ENCODE results near the gene CACNA2D2.

The CACNA2D2 gene

DNA sequence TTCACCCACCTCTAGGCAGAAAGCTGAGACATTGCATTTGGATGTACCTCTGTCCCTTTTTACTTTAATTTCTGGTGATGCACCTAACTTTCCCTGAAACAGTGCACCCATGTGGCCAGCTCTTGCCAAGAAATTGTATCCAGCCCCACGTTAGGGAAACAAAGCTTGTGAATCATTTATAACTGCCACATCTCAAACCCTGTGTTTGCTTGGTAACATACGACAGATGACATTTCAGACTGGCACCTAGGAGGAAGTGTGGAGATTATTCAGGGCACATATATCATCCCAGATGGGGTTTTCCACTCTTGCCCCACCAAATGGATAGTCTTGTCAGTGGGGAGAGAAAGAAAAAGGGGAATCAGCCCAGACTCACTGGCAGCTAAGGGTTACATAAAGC is 150.7 kb downstream of the CACNA2D2 start:
- Histone ChIP-seq H3K36me3 (ENCODE audit: insufficient read depth, low read length) (0 out of 2 replicates have a peak, but pooled peaks cover 2% of the 10 kb centered on the region), H3K4me1 (ENCODE audit: insufficient read depth, low read length) (peaks cover 8% of the 10 kb centered on the region; the same call in 1 of the 2 replicates), H3K9me3 (ENCODE audit: control insufficient read depth, insufficient read depth, low read length) (no peaks in the 10 kb centered on the region), H3K9ac (ENCODE audit: low read depth, low read length) (no peak overlapping the region)

DNA sequence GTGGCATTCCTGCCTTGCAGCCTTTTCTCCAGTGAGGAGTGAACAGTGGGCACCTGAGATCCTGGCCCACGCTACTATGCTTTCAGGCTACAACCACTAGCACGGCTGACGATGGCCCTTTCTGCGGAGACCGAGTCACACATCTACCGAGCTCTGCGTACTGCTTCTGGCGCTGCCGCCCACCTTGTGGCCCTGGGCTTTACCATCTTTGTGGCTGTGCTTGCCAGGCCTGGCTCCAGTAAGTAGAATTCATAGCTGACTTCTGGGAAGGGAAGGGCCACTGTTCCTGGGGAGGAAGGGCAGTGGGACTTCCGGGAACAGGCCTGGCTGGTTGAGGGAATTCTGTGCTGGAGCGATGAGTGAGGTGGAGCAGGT is 152.1 kb downstream of the CACNA2D2 start:
- Histone ChIP-seq H3K9me3 (ENCODE audit: control insufficient read depth, insufficient read depth, low read length) (no peaks in the 10 kb centered on the region), H3K4me1 (ENCODE audit: insufficient read depth, low read length) (no peaks in the 10 kb centered on the region), H3K9ac (ENCODE audit: low read depth, low read length) (peak overlapping the region; percentile 58; the same call in 1 of the 2 replicates), H3K36me3 (ENCODE audit: insufficient read depth, low read length) (no peaks in the 10 kb centered on the region)

DNA sequence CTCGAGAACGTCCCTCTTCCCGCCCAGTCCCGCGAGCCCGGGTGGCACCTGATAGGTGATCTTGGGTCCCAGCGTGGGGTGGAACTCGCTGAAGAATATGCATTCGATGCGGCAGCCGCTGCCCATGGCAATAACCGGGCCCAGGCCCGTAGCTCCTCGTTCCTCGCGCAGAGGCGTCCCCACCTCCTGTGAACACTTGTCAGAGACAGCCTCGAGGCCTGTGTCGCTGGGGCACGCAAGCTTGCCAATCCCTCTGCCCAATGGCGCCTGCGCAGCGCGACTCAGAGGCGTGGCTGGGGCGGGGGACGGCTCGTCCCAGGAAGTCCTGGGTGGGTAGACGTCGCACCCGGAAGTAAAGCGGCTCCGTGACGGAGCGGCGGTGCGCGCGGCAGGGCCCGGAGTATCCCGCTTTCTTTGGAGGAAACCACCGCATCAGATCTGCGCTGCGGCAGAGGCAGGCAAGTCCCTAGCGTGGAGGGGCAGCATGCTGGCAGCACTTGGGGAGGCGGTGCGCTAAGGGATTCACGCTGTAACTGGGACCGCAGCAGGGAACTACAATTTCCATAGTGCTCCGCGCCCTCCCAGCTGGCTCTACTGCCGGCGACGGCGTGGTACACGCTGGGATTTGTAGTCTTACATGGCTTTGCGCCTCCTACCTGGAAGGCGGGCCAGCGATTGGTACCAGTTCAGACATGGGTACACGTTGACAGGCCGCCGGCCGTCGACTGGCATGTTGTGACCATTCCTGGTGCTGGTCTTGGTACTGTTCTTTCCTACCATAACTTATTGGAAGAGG is 152.7 kb downstream of the CACNA2D2 start, which contains the start of the genes CYB561D2 and NPRL2:
Gene CYB561D2, plus strand, starts transcription at position 336 of the 796 bp plus-strand sequence. CDS start 572 bp downstream, outside the sequence.
Gene NPRL2, minus strand, starts transcription at position 249 of the 796 bp plus-strand sequence. Its CDS starts 123 bp downstream, at position 126.
- H3K36me3 ChIP-seq (ENCODE audit: insufficient read depth, low read length), result no peaks in the 10 kb centered on the region
- peak within 1 kb of the TSS; percentile 58 for H3K9ac ChIP-seq (ENCODE audit: low read depth, low read length)
- H3K9me3 ChIP-seq (ENCODE audit: control insufficient read depth, insufficient read depth, low read length), result no peaks in the 10 kb centered on the region
- H3K4me1 ChIP-seq (ENCODE audit: insufficient read depth, low read length), result no peaks in the 10 kb centered on the region

DNA sequence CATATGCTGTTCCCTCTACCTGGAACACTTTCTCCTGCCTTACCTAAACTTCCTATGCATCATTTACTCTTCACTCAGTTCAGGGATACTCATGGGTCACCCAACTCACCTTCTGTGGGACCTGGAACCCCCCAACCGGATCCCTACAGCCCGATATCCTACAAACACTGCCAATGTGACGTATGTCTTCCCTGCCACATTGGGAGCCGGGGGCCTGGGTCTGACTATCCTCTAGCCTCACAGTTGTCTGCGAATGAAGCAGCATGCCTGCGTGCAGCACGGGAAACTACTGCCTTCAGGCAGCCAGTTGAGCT is 153.3 kb downstream of the CACNA2D2 start:
- H3K4me1 ChIP-seq (ENCODE audit: insufficient read depth, low read length), result no peaks in the 10 kb centered on the region
- H3K9me3 ChIP-seq (ENCODE audit: control insufficient read depth, insufficient read depth, low read length), result no peaks in the 10 kb centered on the region
- H3K9ac ChIP-seq (ENCODE audit: low read depth, low read length), result peak overlapping the region; percentile 58
- H3K36me3 ChIP-seq (ENCODE audit: insufficient read depth, low read length), result no peaks in the 10 kb centered on the region

DNA sequence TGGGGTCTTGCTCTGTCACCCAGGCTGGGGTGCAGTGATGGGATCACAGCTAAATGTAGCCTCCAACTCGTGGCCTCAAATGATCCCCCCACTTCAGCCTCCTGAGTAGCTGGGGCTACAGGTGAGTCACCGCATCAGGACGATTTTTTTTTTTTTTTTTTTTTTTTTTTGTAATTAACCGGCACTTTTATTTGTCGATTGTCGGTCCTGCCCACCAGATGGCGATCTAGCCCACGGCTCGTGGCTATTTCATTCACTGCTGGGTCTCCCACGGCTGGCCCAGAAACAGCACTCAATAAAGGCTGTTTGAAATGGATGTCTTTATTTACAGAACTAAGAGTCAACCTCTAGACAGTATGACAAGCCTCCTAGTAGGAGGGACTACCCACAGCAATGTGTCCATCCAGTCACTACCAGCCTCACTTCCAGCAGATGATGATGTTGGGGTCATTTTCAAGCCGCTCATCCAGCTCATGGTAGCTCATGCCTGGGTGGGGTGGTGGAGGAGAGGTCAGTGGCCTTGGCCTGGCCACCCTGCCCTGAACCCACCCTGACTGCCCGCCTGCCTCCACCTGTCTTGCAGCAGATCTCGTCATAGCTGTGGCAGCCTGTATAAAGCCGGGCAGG is 156.1 kb downstream of the CACNA2D2 start:
- H3K36me3 ChIP-seq (ENCODE audit: insufficient read depth, low read length), result no peaks in the 10 kb centered on the region
- no peak overlapping the region for H3K9ac ChIP-seq (ENCODE audit: low read depth, low read length)
- no peaks in the 10 kb centered on the region for H3K9me3 ChIP-seq (ENCODE audit: control insufficient read depth, insufficient read depth, low read length)
- no peaks in the 10 kb centered on the region for H3K4me1 ChIP-seq (ENCODE audit: insufficient read depth, low read length)

DNA sequence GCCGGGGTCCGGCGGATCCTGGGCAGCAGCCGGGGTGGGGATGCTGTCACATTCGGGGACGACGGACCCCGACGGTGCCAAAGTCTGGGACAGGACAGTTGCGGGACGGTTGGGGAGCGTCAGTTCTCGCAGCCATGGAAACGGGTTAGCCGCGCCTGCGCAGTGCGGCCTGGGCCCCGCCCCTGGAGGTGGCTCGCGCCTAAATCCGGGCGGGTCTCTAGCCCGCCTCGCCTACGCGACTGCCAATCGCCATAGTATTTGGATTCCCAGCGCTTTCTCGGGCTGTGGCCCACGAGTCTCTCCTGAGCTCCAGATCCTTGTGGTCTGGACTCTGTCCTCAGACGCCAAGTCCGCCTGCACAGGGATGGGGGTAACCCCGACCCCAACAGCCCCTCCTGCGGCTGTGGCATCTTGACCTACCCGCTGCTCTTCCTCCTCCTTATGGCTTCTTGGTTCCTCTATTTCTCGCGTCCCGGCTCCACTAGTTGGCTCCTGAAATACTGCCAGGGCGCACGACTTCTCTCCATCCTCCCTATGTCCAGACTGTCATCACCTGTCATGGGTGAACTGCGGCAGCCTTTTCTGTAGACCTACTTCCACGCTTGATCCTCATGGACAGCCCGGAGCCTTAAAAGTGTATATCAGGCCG is 157.7 kb downstream of the CACNA2D2 start, which contains the start of gene ZMYND10:
Gene ZMYND10, minus strand, starts transcription at position 147 of the 649 bp plus-strand sequence. CDS start 153 bp downstream, outside the sequence.
- H3K4me1 ChIP-seq (ENCODE audit: insufficient read depth, low read length), result no peaks in the 10 kb centered on the region
- H3K9me3 ChIP-seq (ENCODE audit: control insufficient read depth, insufficient read depth, low read length), result no peaks in the 10 kb centered on the region
- H3K36me3 ChIP-seq (ENCODE audit: insufficient read depth, low read length), result no peaks in the 10 kb centered on the region
- peak within 1 kb of the TSS; percentile 58; the same call in 1 of the 2 replicates for H3K9ac ChIP-seq (ENCODE audit: low read depth, low read length)

DNA sequence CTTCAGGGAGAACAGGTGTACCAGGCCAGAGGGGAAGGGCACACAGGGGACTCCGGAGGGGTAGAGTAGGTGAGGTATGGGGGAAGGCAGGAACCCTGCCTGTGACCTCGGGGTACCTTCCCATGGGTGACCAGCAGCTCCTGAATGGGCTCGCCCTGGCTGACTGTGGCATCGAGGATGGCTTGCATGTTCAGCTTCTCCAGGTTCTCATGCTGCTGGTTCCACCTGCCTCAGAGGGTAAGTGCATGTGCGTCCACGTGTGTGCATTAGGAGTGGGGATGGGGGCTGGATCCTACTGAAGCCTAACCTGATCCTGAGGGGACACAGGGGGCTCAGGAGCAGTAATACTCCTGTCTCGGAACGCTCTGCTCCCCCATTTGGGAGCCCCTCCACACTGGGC is 158.4 kb downstream of the CACNA2D2 start:
- Histone ChIP-seq H3K36me3 (ENCODE audit: insufficient read depth, low read length) (no peaks in the 10 kb centered on the region), H3K9me3 (ENCODE audit: control insufficient read depth, insufficient read depth, low read length) (no peaks in the 10 kb centered on the region), H3K4me1 (ENCODE audit: insufficient read depth, low read length) (no peaks in the 10 kb centered on the region), H3K9ac (ENCODE audit: low read depth, low read length) (peak overlapping the region; percentile 58; the same call in 1 of the 2 replicates)

DNA sequence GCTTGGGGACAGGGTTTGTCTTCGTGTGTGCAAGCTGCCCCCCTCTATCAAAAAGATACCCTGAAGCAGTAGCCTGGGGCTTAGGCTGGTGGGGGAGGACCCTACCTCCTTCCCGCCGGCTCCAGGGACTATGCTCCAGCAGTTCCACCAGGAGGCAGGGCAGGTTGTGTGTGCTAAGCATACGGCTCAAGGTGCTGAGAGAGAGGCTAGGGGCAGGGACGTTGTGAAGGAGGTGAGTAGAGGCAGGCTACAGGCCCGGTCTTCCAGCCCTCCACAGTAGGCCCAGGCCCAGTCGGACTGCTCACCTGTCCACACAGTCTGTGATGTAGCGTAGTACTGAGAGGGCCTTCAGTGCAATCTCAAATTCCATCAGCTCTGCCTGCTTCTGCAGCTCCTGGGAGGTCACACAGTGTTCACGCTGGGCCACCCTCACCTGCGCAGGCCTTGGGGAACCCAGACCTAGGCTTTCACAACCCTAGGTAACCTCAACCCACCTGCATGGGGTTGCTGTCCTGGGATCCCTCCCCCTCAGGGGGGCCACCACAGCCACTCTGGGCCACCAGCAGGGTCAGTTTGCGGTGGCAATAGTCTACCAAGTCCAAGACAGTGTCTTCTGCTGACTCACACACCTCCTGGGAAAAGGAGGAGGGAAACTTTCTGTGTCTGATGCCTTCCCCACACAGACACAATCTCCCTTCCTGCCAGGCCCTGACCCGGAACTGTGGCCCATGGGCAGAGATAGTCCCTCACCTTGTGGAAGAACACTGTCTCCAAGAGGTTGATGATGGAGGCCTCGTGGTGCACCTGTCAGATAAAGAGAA is 160.4 kb downstream of the CACNA2D2 start:
- Histone ChIP-seq H3K9me3 (ENCODE audit: control insufficient read depth, insufficient read depth, low read length) (no peaks in the 10 kb centered on the region), H3K4me1 (ENCODE audit: insufficient read depth, low read length) (peaks cover 5% of the 10 kb centered on the region), H3K36me3 (ENCODE audit: insufficient read depth, low read length) (no peaks in the 10 kb centered on the region), H3K9ac (ENCODE audit: low read depth, low read length) (no peak overlapping the region)

DNA sequence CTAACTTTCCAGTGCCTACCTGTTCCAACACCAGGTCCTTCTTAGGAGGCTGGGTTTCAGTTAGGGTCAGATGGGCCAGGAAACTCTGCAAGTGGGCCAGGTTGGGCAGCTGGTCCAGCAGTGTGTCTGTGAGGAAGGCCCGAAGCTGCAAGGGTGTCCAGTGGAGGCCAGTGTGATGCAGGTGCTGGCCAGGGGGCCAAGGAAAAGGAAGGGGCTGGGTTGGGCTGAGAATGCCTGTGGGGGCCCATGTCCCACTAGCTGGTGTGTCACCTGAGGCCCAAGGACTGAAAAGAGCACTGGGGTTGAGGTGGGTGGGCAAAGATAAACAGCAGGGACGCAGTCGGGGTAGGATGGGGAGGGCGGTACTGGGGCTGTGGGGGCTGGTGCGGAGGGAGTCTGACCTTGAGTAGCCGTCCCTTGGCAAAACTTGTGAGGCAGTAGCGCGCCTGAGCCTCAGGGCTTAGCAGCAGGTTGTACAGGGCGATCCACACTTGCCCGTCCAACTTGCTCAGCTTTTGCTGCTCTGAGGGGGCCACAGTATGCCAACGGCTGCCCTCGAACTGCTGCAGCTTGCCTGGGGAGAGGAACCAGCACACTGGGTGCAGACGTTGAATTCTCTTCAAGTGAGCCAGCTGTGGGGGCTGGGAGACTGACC is 161.3 kb downstream of the CACNA2D2 start:
- Histone ChIP-seq H3K36me3 (ENCODE audit: insufficient read depth, low read length) (no peaks in the 10 kb centered on the region), H3K9me3 (ENCODE audit: control insufficient read depth, insufficient read depth, low read length) (no peaks in the 10 kb centered on the region), H3K9ac (ENCODE audit: low read depth, low read length) (no peak overlapping the region), H3K4me1 (ENCODE audit: insufficient read depth, low read length) (peaks cover 5% of the 10 kb centered on the region)

DNA sequence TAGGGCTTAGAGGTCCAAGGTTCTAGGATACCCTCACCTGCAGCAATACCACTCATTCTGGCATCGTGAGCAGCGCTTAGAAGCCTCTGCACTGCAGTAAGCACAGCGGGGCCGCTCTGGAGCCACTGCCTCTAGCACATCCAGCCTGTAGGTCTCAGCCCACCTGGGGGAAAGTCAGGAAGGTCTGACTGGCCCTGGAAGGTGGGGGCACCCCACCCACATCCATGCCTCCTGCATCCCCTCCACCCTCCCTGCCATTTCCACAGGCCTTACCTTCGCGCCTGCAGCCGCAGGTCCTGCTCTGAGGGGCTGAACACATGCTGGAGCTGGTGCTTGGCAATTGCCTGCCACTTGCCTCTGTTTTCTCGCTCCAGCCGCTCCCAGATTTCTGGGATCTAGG is 161.9 kb downstream of the CACNA2D2 start:
- peaks cover 5% of the 10 kb centered on the region for H3K4me1 ChIP-seq (ENCODE audit: insufficient read depth, low read length)
- no peaks in the 10 kb centered on the region for H3K9me3 ChIP-seq (ENCODE audit: control insufficient read depth, insufficient read depth, low read length)
- H3K36me3 ChIP-seq (ENCODE audit: insufficient read depth, low read length), result no peaks in the 10 kb centered on the region
- H3K9ac ChIP-seq (ENCODE audit: low read depth, low read length), result no peak overlapping the region

DNA sequence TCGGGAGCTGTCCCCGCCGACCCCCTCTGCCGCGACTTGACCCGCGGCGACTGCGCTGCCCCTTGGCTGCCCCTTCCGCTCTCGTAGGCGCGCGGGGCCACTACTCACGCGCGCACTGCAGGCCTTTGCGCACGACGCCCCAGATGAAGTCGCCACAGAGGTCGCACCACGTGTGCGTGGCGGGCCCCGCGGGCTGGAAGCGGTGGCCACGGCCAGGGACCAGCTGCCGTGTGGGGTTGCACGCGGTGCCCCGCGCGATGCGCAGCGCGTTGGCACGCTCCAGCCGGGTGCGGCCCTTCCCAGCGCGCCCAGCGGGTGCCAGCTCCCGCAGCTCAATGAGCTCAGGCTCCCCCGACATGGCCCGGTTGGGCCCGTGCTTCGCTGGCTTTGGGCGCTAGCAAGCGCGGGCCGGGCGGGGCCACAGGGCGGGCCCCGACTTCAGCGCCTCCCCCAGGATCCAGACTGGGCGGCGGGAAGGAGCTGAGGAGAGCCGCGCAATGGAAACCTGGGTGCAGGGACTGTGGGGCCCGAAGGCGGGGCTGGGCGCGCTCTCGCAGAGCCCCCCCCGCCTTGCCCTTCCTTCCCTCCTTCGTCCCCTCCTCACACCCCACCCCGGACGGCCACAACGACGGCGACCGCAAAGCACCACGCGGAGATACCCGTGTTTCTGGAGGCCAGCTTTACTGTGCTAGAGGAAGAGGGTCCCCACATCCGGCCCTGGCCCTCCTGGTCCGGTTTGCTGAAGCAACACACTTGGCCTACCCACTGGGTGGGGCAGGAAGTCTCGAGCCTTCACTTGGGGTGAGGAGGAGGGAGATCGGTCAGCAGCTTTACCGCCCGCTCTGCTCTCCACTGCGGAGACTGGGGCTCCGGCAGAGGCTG is 162.7 kb downstream of the CACNA2D2 start, which contains the start of gene RASSF1:
Gene RASSF1, minus strand, starts transcription at position 389 of the 882 bp plus-strand sequence. Its CDS starts 31 bp downstream, at position 358.
- Histone ChIP-seq H3K9me3 (ENCODE audit: control insufficient read depth, insufficient read depth, low read length) (no peaks in the 10 kb centered on the region), H3K4me1 (ENCODE audit: insufficient read depth, low read length) (peaks cover 5% of the 10 kb centered on the region), H3K9ac (ENCODE audit: low read depth, low read length) (peak within 1 kb of the TSS; percentile 65), H3K36me3 (ENCODE audit: insufficient read depth, low read length) (no peaks in the 10 kb centered on the region)

DNA sequence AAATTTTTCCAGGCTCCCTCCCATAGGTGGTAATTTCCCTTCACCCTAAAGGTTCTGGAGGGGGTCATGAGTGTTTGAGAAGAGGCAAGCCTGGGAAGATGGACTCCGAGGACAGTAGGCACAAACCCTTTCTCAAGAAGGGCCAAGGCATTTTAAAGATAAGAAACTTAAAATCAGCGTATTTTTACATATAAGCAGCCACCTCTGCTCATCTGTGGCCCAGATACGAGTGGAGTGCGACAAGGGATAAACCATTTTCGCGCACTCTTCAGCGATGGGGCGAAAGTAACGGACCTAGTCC is 163.3 kb downstream of the CACNA2D2 start:
- no peaks in the 10 kb centered on the region for H3K36me3 ChIP-seq (ENCODE audit: insufficient read depth, low read length)
- H3K9me3 ChIP-seq (ENCODE audit: control insufficient read depth, insufficient read depth, low read length), result no peaks in the 10 kb centered on the region
- peaks cover 5% of the 10 kb centered on the region for H3K4me1 ChIP-seq (ENCODE audit: insufficient read depth, low read length)
- H3K9ac ChIP-seq (ENCODE audit: low read depth, low read length), result peak overlapping the region; percentile 65; the same call in 1 of the 2 replicates

All from ES-I3 (cell line).